Measurements from ENCODE around the gene ARPC1B.
A peak's percentile ranks its signal among the peaks of the same experiment; 100 is the strongest.
"Not testable (repeated sequence)": the region's sequence is repeated elsewhere in the genome, so short reads cannot be mapped to it uniquely, and the experiment has no call there.

ARPC1B gene

DNA sequence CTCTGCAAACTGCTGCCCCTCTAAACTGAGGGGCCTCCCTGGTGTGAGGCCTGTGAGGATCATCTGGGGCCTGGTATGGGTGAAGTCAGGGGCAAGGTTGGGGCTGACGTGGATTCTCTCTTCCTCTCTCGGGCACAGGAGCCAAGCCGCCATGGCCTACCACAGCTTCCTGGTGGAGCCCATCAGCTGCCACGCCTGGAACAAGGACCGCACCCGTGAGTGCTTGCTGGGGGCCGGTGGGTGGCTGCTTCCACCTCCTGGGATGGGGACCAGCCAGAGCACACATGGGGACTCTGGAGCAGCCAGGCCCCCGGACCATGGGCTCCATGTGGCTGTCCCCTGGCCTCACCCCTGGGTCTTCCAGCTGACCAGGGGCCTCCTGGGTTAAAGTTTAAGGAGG is 11.0 kb downstream of the ARPC1B start:
- no peak overlapping the region for H2AFZ ChIP-seq (ENCODE audit: low read length)
- H3K27me3 ChIP-seq (ENCODE audit: insufficient read depth, low read length, poor library complexity, severe bottlenecking) = no peaks in the 10 kb centered on the region
- peaks cover 30% of the 10 kb centered on the region for H3K79me2 ChIP-seq (ENCODE audit: insufficient read depth, low read length)
- H3K4me1 ChIP-seq (ENCODE audit: insufficient read depth, low read length, poor library complexity, severe bottlenecking) = peaks cover 13% of the 10 kb centered on the region
- no peaks in the 10 kb centered on the region for H3K9me3 ChIP-seq (ENCODE audit: insufficient read depth, low read depth, low read length)
- H3K4me2 ChIP-seq (ENCODE audit: low read depth, low read length, poor library complexity, severe bottlenecking) = no peak overlapping the region
- H3K9me2 ChIP-seq (replicated peaks; ENCODE audit: low read depth, low read length) = no peaks in the 10 kb centered on the region
- no peak overlapping the region for H3K9ac ChIP-seq (ENCODE audit: low read depth, low read length, poor library complexity, severe bottlenecking)
- H3K4me3 ChIP-seq (ENCODE audit: low read length, poor library complexity, severe bottlenecking) = no peak overlapping the region
- no peaks in the 10 kb centered on the region for H3F3A ChIP-seq (ENCODE audit: low read depth)
- TF ChIP-seq EZH2phosphoT487 (IDR thresholded peaks at IDR 0.05; ENCODE audit: borderline replicate concordance) = no peak
- TF ChIP-seq, protein P1, sequence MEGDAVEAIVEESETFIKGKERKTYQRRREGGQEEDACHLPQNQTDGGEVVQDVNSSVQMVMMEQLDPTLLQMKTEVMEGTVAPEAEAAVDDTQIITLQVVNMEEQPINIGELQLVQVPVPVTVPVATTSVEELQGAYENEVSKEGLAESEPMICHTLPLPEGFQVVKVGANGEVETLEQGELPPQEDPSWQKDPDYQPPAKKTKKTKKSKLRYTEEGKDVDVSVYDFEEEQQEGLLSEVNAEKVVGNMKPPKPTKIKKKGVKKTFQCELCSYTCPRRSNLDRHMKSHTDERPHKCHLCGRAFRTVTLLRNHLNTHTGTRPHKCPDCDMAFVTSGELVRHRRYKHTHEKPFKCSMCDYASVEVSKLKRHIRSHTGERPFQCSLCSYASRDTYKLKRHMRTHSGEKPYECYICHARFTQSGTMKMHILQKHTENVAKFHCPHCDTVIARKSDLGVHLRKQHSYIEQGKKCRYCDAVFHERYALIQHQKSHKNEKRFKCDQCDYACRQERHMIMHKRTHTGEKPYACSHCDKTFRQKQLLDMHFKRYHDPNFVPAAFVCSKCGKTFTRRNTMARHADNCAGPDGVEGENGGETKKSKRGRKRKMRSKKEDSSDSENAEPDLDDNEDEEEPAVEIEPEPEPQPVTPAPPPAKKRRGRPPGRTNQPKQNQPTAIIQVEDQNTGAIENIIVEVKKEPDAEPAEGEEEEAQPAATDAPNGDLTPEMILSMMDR (conservative IDR thresholded peaks at IDR 0.05; ENCODE audit: low read length) = no peak
- peaks cover 23% of the 10 kb centered on the region; the same call in 1 of the 2 replicates for H3K36me3 ChIP-seq (ENCODE audit: insufficient read depth, low read length)
- peaks cover 4% of the 10 kb centered on the region for H4K20me1 ChIP-seq (ENCODE audit: insufficient read depth, low read length, poor library complexity, severe bottlenecking)

DNA sequence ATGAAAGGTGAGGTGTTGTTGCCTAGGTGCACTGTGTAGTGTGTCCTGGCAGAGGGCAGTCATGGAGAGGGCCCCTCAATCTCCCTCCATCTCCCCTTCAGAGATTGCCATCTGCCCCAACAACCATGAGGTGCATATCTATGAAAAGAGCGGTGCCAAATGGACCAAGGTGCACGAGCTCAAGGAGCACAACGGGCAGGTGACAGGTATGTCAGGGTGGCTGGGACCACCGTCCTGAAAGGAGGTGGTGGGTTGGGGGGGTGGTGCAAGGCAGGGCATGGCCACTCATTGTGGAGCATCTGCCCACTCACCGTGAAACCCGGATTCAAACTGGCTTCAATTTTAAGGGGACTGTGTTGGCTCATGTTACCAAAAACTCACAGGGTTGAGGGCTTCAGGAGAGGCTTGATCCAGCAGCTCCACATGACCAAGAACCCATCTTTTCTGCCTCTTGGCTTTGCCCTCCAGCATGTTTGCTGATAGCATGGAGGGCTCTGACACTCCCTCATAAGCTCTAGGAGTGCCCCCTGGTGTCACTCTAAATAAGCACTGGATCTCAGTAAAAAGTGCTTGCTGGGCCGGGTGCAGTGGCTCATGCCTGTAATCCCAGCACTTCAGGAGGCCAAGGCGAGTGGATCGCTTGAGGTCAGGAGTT is 12.2 kb downstream of the ARPC1B start:
- Histone ChIP-seq H3K36me3 (ENCODE audit: insufficient read depth, low read length) (peaks cover 34% of the 10 kb centered on the region; the same call in 1 of the 2 replicates), H3K9me2 (replicated peaks; ENCODE audit: low read depth, low read length) (no peaks in the 10 kb centered on the region), H3K4me2 (ENCODE audit: low read depth, low read length, poor library complexity, severe bottlenecking) (no peak overlapping the region), H3K4me3 (ENCODE audit: low read length, poor library complexity, severe bottlenecking) (no peak overlapping the region), H3F3A (ENCODE audit: low read depth) (no peaks in the 10 kb centered on the region), H3K79me2 (ENCODE audit: insufficient read depth, low read length) (peaks cover 19% of the 10 kb centered on the region; the same call in 1 of the 2 replicates), H3K27me3 (ENCODE audit: insufficient read depth, low read length, poor library complexity, severe bottlenecking) (no peaks in the 10 kb centered on the region), H3K9me3 (ENCODE audit: insufficient read depth, low read depth, low read length) (no peaks in the 10 kb centered on the region), H2AFZ (ENCODE audit: low read length) (no peak overlapping the region), H3K4me1 (ENCODE audit: insufficient read depth, low read length, poor library complexity, severe bottlenecking) (peaks cover 1% of the 10 kb centered on the region), H3K9ac (ENCODE audit: low read depth, low read length, poor library complexity, severe bottlenecking) (no peak overlapping the region), H4K20me1 (ENCODE audit: insufficient read depth, low read length, poor library complexity, severe bottlenecking) (peaks cover 4% of the 10 kb centered on the region)
- TF ChIP-seq EZH2phosphoT487 (IDR thresholded peaks at IDR 0.05; ENCODE audit: borderline replicate concordance) = no peak
- TF ChIP-seq, protein P1 (conservative IDR thresholded peaks at IDR 0.05; ENCODE audit: low read length) = peak; percentile 57

DNA sequence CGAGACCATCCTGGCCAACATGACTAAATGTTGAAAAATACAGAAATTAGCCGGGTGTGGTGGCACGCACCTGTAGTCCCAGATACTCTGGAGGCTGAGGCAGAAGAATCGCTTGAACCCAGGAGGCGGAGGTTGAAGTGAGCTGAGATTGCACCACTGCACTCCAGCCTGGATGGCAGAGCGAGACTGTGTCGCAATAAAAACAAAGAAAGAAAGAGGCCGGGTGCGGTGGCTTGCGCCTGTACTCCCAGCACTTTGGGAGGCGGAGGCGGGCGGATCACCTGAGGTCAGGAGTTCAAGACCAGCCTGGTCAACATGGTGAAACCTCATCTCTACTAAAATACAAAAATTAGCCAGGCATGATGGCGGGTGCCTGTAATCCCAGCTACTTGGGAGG is 12.7 kb downstream of the ARPC1B start:
- H3K4me2 ChIP-seq (ENCODE audit: low read depth, low read length, poor library complexity, severe bottlenecking); H3K9ac ChIP-seq (ENCODE audit: low read depth, low read length, poor library complexity, severe bottlenecking); H3K4me1 ChIP-seq (ENCODE audit: insufficient read depth, low read length, poor library complexity, severe bottlenecking); H3K9me3 ChIP-seq (ENCODE audit: insufficient read depth, low read depth, low read length); H3K27me3 ChIP-seq (ENCODE audit: insufficient read depth, low read length, poor library complexity, severe bottlenecking); H2AFZ ChIP-seq (ENCODE audit: low read length); H4K20me1 ChIP-seq (ENCODE audit: insufficient read depth, low read length, poor library complexity, severe bottlenecking); H3F3A ChIP-seq (ENCODE audit: low read depth); H3K9me2 ChIP-seq (replicated peaks; ENCODE audit: low read depth, low read length); H3K4me3 ChIP-seq (ENCODE audit: low read length, poor library complexity, severe bottlenecking): not testable (repeated sequence)
- Histone ChIP-seq H3K79me2 (ENCODE audit: insufficient read depth, low read length) (peaks cover 16% of the 10 kb centered on the region; the same call in 1 of the 2 replicates), H3K36me3 (ENCODE audit: insufficient read depth, low read length) (peaks cover 39% of the 10 kb centered on the region; the same call in 1 of the 2 replicates)

DNA sequence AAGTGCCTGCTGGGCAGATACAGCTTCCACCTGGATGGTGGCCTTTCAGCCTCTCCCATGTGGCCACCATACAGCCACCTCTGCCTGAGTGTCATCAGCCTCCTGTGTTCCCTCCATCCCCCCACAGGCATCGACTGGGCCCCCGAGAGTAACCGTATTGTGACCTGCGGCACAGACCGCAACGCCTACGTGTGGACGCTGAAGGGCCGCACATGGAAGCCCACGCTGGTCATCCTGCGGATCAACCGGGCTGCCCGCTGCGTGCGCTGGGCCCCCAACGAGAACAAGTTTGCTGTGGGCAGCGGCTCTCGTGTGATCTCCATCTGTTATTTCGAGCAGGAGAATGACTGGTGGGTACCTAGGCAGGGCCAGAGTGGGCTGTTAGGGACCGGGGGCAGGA is 13.4 kb downstream of the ARPC1B start:
- Histone ChIP-seq H3K9ac (ENCODE audit: low read depth, low read length, poor library complexity, severe bottlenecking) (no peak overlapping the region), H3K4me3 (ENCODE audit: low read length, poor library complexity, severe bottlenecking) (no peak overlapping the region), H3K27me3 (ENCODE audit: insufficient read depth, low read length, poor library complexity, severe bottlenecking) (no peaks in the 10 kb centered on the region), H3K4me2 (ENCODE audit: low read depth, low read length, poor library complexity, severe bottlenecking) (no peak overlapping the region), H3K9me2 (replicated peaks; ENCODE audit: low read depth, low read length) (no peaks in the 10 kb centered on the region), H4K20me1 (ENCODE audit: insufficient read depth, low read length, poor library complexity, severe bottlenecking) (peaks cover 4% of the 10 kb centered on the region), H3K4me1 (ENCODE audit: insufficient read depth, low read length, poor library complexity, severe bottlenecking) (no peaks in the 10 kb centered on the region), H2AFZ (ENCODE audit: low read length) (no peak overlapping the region), H3K79me2 (ENCODE audit: insufficient read depth, low read length) (peaks cover 14% of the 10 kb centered on the region; the same call in 1 of the 2 replicates), H3K9me3 (ENCODE audit: insufficient read depth, low read depth, low read length) (no peaks in the 10 kb centered on the region), H3F3A (ENCODE audit: low read depth) (no peaks in the 10 kb centered on the region), H3K36me3 (ENCODE audit: insufficient read depth, low read length) (peaks cover 41% of the 10 kb centered on the region; the same call in 1 of the 2 replicates)
- TF ChIP-seq EZH2phosphoT487 (IDR thresholded peaks at IDR 0.05; ENCODE audit: borderline replicate concordance) = no peak
- TF ChIP-seq, protein P1 (conservative IDR thresholded peaks at IDR 0.05; ENCODE audit: low read length) = no peak
